Stimulated activated CD4-positive, alpha-beta T cell treated with anti-CD3 and anti-CD28 coated beads, Interleukin-1b, Interleukin-23, amount 100 ng/mL, for 24 hours (primary cell): ENCODE results near the gene MMEL1.
"Not testable (repeated sequence)": the region's sequence is repeated elsewhere in the genome, so short reads cannot be mapped to it uniquely, and the experiment has no call there.

Experiments used
- DNase-seq, 4 experiments: peaks; one replicate each; pipeline ENCODE4 v3.0.0-alpha.2; 2020; ENCODE audit warnings: low read depth in 4 of 4, low spot score in 1 of 4

Gene MMEL1, protein sequence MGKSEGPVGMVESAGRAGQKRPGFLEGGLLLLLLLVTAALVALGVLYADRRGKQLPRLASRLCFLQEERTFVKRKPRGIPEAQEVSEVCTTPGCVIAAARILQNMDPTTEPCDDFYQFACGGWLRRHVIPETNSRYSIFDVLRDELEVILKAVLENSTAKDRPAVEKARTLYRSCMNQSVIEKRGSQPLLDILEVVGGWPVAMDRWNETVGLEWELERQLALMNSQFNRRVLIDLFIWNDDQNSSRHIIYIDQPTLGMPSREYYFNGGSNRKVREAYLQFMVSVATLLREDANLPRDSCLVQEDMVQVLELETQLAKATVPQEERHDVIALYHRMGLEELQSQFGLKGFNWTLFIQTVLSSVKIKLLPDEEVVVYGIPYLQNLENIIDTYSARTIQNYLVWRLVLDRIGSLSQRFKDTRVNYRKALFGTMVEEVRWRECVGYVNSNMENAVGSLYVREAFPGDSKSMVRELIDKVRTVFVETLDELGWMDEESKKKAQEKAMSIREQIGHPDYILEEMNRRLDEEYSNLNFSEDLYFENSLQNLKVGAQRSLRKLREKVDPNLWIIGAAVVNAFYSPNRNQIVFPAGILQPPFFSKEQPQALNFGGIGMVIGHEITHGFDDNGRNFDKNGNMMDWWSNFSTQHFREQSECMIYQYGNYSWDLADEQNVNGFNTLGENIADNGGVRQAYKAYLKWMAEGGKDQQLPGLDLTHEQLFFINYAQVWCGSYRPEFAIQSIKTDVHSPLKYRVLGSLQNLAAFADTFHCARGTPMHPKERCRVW

GRCh38 chr1:2632561-2633361 lies at the start of gene MMEL1:
MMEL1 (minus strand) TSS chr1:2633016; CDS start chr1:2629484, 3,532 bp downstream.
- DNase-seq = no peak

DNA sequence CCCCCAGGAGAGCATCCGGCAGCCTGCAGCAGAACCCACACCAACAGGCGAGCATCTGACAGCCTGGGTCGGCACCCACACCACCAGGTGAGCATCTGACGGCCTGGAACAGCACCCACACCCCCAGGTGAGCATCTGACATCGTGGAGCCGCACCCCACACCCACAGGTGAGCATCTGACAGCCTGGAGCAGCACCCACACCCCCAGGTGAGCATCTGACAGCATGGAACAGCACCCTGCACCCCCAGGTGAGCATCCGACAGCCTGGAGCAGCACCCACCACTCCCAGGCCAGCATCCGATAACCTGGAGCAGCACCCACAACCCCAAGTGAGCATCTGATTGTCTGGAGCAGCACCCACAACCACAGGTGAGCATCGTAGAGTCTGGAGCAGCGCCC lies 43.9 kb upstream of the MMEL1 start:
- not testable (repeated sequence) for DNase-seq

- not testable (repeated sequence) for DNase-seq
These were observed 38.8 kb upstream of the MMEL1 start for GRCh38 chr1:2671656-2672055.

GRCh38 chr1:2659806-2660205 lies 27.0 kb upstream of the MMEL1 start:
- DNase-seq = not testable (repeated sequence)

- not testable (repeated sequence) for DNase-seq
These were observed 25.1 kb upstream of the MMEL1 start for GRCh38 chr1:2657909-2658308.

DNA sequence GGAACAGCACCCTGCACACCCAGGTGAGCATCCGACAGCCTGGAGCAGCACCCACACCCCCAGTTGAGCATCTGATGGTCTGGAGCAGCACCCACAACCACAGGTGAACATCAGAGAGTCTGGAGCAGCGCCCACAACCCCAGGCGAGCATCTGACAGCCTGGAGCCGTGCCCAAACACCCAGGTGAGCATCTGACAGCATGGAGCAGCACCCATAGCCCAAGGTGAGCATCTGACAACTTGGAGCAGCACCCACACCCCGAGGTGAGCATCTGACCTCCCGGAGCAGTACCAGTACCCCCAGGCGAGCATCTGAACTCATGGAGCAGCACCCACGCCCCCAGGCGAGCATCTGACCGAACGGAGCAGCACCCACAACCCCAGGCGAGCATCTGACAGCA lies 24.3 kb upstream of the MMEL1 start:
- DNase-seq = not testable (repeated sequence)

DNA sequence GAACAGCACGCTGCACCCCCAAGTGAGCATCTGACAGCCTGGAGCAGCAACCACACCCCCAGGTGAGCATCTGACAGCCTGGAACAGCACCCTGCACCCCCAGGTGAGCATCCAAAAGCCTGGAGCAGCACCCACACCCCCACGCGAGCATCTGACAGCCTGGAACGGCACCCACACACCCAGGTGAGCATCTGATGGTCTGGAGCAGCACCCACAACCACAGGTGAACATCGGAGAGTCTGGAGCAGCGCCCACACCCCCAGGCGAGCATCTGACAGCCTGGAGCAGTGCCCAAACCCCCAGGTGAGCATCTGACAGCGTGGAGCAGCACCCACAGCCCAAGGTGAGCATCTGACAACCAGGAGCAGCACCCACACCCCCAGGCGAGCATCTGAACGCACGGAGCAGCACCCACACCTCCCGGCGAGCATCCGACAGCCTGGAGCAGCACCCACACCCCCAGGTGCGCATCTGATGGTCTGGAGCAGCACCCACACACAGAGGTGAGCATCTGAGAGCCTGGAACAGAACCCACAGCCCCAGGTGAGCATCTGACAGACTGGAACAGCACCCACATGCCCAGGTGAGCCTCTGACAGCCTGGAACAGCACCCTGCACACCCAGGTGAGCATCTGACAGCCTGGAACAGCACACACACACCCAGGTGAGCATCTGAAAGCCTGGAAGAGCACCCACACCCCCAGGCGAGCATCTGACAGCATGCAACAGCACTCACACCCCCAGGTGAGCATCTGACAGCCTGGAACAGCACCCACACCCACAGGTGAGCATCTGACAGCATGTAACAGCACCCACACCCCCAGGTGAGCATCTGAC lies 23.0 kb upstream of the MMEL1 start:
- not testable (repeated sequence) for DNase-seq

DNA sequence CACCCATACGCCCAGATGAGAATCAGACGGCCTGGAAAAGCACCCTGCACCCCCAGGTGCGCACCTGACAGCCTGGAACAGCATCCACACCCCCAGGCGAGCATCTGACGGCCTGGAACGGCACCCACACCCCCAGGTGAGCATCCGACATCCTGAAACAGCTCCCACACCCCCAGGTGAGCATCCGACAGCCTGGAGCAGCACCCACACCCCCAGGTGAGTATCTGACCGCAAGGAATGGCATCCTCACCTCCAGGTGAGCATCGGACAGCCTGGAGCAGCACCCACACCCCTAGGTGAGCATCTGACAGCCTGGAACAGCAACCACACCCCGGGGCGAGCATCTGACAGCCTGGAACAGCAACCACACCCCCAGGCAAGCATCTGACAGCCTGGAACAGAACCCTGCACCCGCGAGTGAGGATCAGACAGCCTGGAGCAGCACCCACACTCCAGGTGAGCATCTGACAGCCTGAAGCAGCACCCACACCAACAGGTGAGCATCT lies 21.7 kb upstream of the MMEL1 start:
- DNase-seq = not testable (repeated sequence)

DNA sequence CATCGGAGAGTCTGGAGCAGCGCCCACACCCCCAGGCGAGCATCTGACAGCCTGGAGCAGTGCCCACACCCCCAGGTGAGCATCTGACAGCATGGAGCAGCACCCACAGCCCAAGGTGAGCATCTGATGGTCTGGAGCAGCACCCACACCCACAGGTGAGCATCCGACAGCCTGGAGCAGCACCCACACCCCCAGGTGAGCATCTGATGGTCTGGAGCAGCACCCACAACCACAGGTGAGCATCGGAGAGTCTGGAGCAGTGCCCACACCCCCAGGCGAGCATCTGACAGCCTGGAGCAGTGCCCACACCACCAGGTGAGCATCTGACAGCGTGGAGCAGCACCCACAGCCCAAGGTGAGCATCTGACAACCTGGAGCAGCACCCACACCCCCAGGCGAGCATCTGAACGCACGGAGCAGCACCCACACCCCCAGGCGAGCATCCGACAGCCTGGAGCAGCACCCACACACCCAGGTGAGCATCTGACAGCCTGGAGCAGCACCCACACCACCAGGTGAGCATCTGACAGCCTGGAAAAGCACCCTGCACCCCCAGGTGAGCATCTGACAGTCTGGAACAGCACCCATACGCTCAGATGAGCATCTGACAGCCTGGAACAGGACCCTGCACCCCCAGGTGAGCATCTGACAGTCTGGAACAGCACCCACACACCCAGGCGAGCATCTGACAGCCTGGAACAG lies 21.1 kb upstream of the MMEL1 start:
- not testable (repeated sequence) for DNase-seq

GRCh38 chr1:2652926-2653571 lies 20.2 kb upstream of the MMEL1 start:
- DNase-seq = not testable (repeated sequence)

DNA sequence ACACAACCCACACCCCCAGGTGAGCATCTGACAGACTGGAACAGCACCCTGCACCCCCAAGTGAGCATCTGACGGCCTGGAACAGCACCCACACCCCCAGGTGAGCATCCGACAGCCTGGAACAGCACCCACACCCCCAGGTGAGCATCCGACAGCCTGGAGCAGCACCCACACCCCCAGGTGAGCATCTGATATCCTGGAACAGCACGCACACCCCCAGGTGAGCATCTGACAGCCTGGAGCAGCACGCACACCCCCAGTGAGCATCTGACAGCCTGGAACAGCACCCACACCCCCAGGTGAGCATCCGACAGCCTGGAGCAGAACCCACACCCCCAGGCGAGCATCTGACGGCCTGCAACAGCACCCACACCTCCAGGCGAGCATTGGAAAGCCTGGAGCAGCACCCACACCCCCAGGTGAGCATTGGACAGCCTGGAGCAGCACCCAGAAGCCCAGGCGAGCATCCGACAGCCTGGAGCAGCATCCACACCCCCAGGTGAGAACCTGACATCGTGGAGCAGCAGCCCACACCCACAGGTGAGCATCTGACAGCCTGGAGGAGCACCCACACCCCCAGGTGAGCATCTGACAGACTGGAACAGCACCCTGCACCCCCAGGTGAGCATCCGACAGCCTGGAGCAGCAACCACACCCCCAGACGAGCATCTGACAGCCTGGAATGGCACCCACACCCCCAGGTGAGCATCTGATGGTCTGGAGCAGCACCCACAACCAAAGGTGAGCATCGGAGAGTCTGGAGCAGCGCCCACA lies 19.5 kb upstream of the MMEL1 start:
- DNase-seq = not testable (repeated sequence)

DNA sequence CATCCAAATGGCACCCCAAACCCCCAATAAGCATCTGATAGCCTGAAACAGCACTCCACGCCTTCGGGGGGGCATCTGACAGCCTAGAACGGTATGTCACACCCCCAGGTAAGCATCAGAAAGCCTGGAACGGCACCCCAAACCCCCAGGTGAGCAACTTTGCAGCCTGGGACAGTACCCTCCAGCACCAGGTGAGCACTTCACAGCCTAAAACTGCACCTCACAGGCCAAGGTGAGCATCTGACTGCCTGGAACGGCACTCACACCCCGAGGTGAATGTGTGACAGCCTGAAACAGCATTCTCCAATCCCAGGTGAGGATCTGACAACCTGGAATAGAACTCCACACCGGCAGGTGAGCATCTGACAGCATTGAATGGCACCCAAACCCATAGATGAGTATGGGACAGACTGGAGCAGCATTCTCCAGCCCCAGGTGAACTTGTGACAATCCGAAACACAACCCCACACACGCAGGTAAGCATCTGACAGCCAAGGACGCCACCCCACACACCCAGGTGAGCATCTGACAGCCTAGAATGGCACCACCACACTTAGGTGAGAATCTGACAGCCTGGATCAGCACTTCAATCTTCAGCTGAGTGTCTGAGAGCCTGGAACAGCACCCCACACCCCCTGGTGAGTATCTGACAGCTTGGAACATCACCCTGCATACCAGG lies 18.3 kb upstream of the MMEL1 start:
- DNase-seq = no peak

DNA sequence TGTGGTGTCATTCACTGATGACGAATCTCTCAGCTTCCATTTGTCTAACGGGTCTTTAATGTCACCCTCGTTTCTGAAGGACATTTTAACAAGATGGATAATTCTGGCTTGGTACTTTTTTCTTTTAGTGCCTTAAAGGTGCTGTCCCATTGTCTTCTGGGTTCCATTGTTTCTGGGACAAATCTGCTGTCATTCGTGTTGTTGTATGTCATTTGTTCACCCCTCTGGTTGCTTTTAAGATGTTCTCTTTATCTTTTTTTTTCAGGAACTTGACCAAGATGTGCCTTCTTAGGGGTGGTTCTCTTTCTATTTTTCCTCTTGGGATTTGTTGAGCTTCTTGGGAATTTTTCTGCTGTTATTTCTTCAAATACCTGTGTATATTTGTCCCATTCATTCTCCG lies 14.0 kb upstream of the MMEL1 start:
- DNase-seq = no peak

DNA sequence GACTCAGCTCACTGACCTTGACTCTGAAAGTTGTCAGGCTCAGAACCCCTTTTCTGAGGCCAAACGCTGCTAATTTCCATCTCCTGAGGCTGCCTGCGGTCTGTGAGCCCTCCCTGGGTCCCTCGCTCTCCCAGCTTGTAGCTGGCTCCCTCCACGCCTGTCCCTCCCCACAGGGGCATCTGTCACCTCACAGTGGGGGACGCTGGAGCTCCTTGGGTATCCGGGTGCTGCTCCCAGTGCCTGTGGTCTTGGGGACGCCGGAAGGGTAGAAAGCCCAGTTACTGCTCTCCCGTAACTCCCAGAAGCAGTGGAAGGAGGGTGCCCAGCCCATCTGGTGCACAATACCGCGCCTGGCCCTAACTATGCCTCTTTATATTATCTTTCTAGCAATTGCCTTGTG lies 13.0 kb upstream of the MMEL1 start:
- no peak for DNase-seq

- DNase-seq = no peak
These were observed 12.3 kb upstream of the MMEL1 start for GRCh38 chr1:2645143-2645542.

DNA sequence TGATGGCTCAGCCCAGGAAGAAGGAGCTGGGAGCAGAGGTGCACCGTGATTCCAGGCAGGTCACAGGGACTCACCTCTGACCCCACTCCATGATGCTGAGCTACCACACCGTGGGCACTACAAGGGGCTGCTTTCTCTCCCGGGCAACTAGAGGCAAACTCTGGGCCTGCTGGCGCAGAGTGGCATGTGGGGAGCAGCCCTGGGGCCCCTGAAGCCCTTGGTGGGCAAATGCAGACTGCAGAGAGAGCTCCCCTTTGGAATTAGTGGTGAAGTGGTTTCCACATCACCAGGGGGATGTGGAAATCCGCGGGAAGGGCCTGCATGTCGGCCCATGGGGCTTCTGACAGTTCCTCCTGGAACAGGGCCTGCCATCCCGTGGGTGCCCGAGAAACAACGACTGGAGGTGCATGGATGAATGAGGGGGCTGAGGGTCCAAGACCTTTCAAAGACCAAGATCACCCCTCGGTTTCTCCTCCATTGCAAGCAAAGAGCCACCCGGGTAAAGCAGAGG lies 11.8 kb upstream of the MMEL1 start:
- DNase-seq = no peak

GRCh38 chr1:2644171-2644570 lies 11.4 kb upstream of the MMEL1 start:
- DNase-seq = no peak
